HepG2 (cell line): ENCODE data around the gene TJP3. TPM values are rescaled to one million over a fixed set of nuclear protein-coding genes. Genes with fewer than 3 reads are reported as not detected.

Experiments
- CBX2 ChIP-seq, 2 experiments: fragments of 200-600 bp in 1 of 2; sonication (generic); formaldehyde crosslinking in 1 of 2; IDR thresholded peaks; 2 replicates each; pipeline versions ENCODE4 v1.7.0 to v1.8.1; 2018 to 2022; ENCODE audit warnings: low read depth in 2 of 2, low read length in 1 of 2, mild to moderate bottlenecking in 1 of 2, missing genetic modification reagents in 1 of 2
- CEBPG ChIP-seq: IDR thresholded peaks from 2 replicates; pipeline ENCODE4 v1.6.1; 2016
- CERS6 ChIP-seq: sonication (generic); formaldehyde crosslinking; IDR thresholded peaks from 2 replicates; pipeline ENCODE4 v1.5.0; 2020; ENCODE audit warnings: missing genetic modification reagents
- DBP ChIP-seq: sonication (generic); formaldehyde crosslinking; IDR thresholded peaks from 2 replicates; pipeline ENCODE4 v1.4.0; 2020; ENCODE audit warnings: missing genetic modification reagents; ENCODE audit errors: not compliant biosample characterization
- FOXP4 ChIP-seq: sonication (generic); formaldehyde crosslinking; IDR thresholded peaks from 2 replicates; pipeline ENCODE4 v1.4.0; 2020; ENCODE audit warnings: missing genetic modification reagents
- GMEB1 ChIP-seq: sonication (generic); formaldehyde crosslinking; IDR thresholded peaks from 2 replicates; pipeline ENCODE4 v1.5.1; 2020; ENCODE audit warnings: missing genetic modification reagents, mild to moderate bottlenecking, borderline replicate concordance
- IRF2 ChIP-seq: IDR thresholded peaks from 2 replicates; pipeline ENCODE4 v1.6.1; 2018; ENCODE audit warnings: missing genetic modification reagents, missing compliant biosample characterization
- JUND ChIP-seq: sonication (generic); formaldehyde crosslinking; IDR thresholded peaks from 2 replicates; pipeline ENCODE4 v1.8.0; 2022; ENCODE audit warnings: mild to moderate bottlenecking, missing genetic modification reagents
- KLF6 ChIP-seq: IDR thresholded peaks from 2 replicates; pipeline ENCODE4 v1.8.0; 2016; ENCODE audit warnings: missing biosample characterization, missing genetic modification reagents
- RFXANK ChIP-seq: IDR thresholded peaks from 2 replicates; pipeline ENCODE4 v1.6.1; 2016
- SMAD3 ChIP-seq: sonication (generic); formaldehyde crosslinking; IDR thresholded peaks from 2 replicates; pipeline ENCODE4 v1.4.0; 2020; ENCODE audit warnings: missing genetic modification reagents
- SOX13 ChIP-seq, 3 experiments: fragments of 450-650 bp in 1 of 3; sonication (generic) in 1 of 3; formaldehyde crosslinking in 1 of 3; IDR thresholded peaks in 2 of 3; conservative IDR thresholded peaks in 1 of 3; 2 replicates each; pipeline versions ENCODE4 v1.5.0 to v1.6.1; 2016 to 2020; ENCODE audit warnings: antibody characterized with exemption in 1 of 3, mild to moderate bottlenecking in 1 of 3, missing compliant biosample characterization in 1 of 3, missing genetic modification reagents in 1 of 3, moderate library complexity in 1 of 3
- SOX5 ChIP-seq: IDR thresholded peaks from 2 replicates; pipeline ENCODE4 v1.6.1; 2016; ENCODE audit warnings: borderline replicate concordance
- TP53 ChIP-seq: sonication (generic); formaldehyde crosslinking; conservative IDR thresholded peaks from 2 replicates; pipeline ENCODE4 v1.4.0; 2020; ENCODE audit warnings: missing genetic modification reagents
- XBP1 ChIP-seq: sonication (generic); formaldehyde crosslinking; IDR thresholded peaks from 2 replicates; pipeline ENCODE4 v1.5.0; 2020; ENCODE audit warnings: missing genetic modification reagents
- ZBTB8A ChIP-seq: sonication (generic); formaldehyde crosslinking; IDR thresholded peaks from 2 replicates; pipeline ENCODE4 v1.4.0; 2020; ENCODE audit warnings: mild to moderate bottlenecking, low read depth, missing genetic modification reagents, borderline replicate concordance
- ZFP90 ChIP-seq: sonication (generic); formaldehyde crosslinking; IDR thresholded peaks from 2 replicates; pipeline ENCODE4 v1.8.0; 2022; ENCODE audit warnings: missing genetic modification reagents, mild to moderate bottlenecking, inconsistent platforms, borderline replicate concordance
- ZMYM3 ChIP-seq: sonication (generic); formaldehyde crosslinking; IDR thresholded peaks from 2 replicates; pipeline ENCODE4 v1.5.1; 2020; ENCODE audit warnings: mild to moderate bottlenecking, missing genetic modification reagents
- ZNF383 ChIP-seq: sonication (generic); formaldehyde crosslinking; IDR thresholded peaks from 2 replicates; pipeline ENCODE4 v1.4.0; 2020; ENCODE audit warnings: missing genetic modification reagents, mild to moderate bottlenecking, borderline replicate concordance
- ZNF510 ChIP-seq: sonication (generic); formaldehyde crosslinking; IDR thresholded peaks from 2 replicates; pipeline ENCODE4 v1.4.0; 2020; ENCODE audit warnings: low read depth, mild to moderate bottlenecking, missing genetic modification reagents
- ZNF549 ChIP-seq: sonication (generic); formaldehyde crosslinking; IDR thresholded peaks from 2 replicates; pipeline ENCODE4 v1.5.0; 2020; ENCODE audit warnings: missing genetic modification reagents
- ZSCAN9 ChIP-seq: IDR thresholded peaks from 2 replicates; pipeline ENCODE4 v1.6.1; 2016; ENCODE audit warnings: borderline replicate concordance
- polyA plus RNA-seq, 8 experiments: library from polyadenylated mRNA; depleted of rRNA in 3 of 8; stranded (reverse) in 7 of 8; unstranded in 1 of 8; fragments of >200 nt; fragmentation: Illumina TruSeq in 4 of 8; extraction: Trizol in 4 of 8; gene quantifications; 2 replicates each; pipeline versions ENCODE4 v1.2.1 to v1.2.3, GENCODE V29; 2011 to 2016; ENCODE audit warnings: low read depth in 4 of 8, missing spikeins in 1 of 8, mixed read lengths in 1 of 8; ENCODE audit not compliant: insufficient read depth in 1 of 8
- total RNA-seq, 5 experiments: library from RNA; depleted of rRNA; stranded (reverse); fragments of >200 nt; fragmentation: Illumina TruSeq; extraction: Trizol; gene quantifications; 2 replicates each; pipeline ENCODE4 v1.2.3, GENCODE V29; 2016; ENCODE audit warnings: low read depth in 1 of 5

The TJP3 gene
- total and polyA plus RNA-seq, 2 of the 13 experiments (the other 11 are each of a cell fraction or from before 2014, with no cell fraction given): 2.3 to 21.5 TPM

- TF ChIP-seq ZNF549 (no peak), ZMYM3 (peak; percentile 69), RFXANK (CRISPR knock-in tag) (no peak), FOXP4 (CRISPR knock-in tag) (no peak), SOX5 (CRISPR knock-in tag) (peak; percentile 21; the same call in 1 of the 2 replicates), JUND (CRISPR knock-in tag) (peak; percentile 72; the same call in 1 of the 2 replicates), CERS6 (CRISPR knock-in tag) (no peak), CBX2 (IDR thresholded peaks at IDR 0.05; ENCODE audit: low read depth, low read length) (no peak), CBX2 (CRISPR knock-in tag; IDR thresholded peaks at IDR 0.05; ENCODE audit: low read depth) (no peak), IRF2 (CRISPR knock-in tag) (0 out of 2 replicates have a peak, but pooled peaks have one; percentile 42), DBP (CRISPR knock-in tag) (no peak), SOX13 (IDR thresholded peaks at IDR 0.05) (no peak), SOX13 (CRISPR knock-in tag; conservative IDR thresholded peaks at IDR 0.05 in 1 of 2, IDR thresholded peaks at IDR 0.05 in 1 of 2) (no peak), ZBTB8A (CRISPR knock-in tag) (no peak), ZFP90 (no peak), XBP1 (CRISPR knock-in tag) (no peak), ZSCAN9 (CRISPR knock-in tag) (no peak), GMEB1 (CRISPR knock-in tag) (peak; percentile 64; the same call in 1 of the 2 replicates), KLF6 (CRISPR knock-in tag) (no peak), TP53 (CRISPR knock-in tag) (no peak), CEBPG (CRISPR knock-in tag) (no peak), ZNF510 (no peak), ZNF383 (CRISPR knock-in tag) (no peak), SMAD3 (CRISPR knock-in tag) (no peak)
Measured at GRCh38 chr19:3700242-3701032, 7.7 kb upstream of the TJP3 start, which contains the start of gene PIP5K1C (continued).
